NCI-H1417 treated with DMSO at 0.1 percent for 48 hours (cell line): ENCODE results near the gene MAN1C1.

ENCODE experiments used
- DNase-seq: peaks from one replicate; lab custom pipeline; 2025; lab: John Stamatoyannopoulos, UW

MAN1C1 gene

GRCh38 chr1:25742316-25742715, 125.7 kb downstream of the MAN1C1 start:
- DNase-seq = no peak

GRCh38 chr1:25743164-25744139, 126.9 kb downstream of the MAN1C1 start:
- no peak for DNase-seq

GRCh38 chr1:25744140-25744581, 127.6 kb downstream of the MAN1C1 start:
- no peak for DNase-seq

GRCh38 chr1:25744636-25745425, 128.2 kb downstream of the MAN1C1 start:
- no peak for DNase-seq

GRCh38 chr1:25746299-25747045, 129.9 kb downstream of the MAN1C1 start:
- no peak for DNase-seq

GRCh38 chr1:25747046-25747719, 130.6 kb downstream of the MAN1C1 start:
- DNase-seq = no peak

- no peak for DNase-seq
These were observed 132.1 kb downstream of the MAN1C1 start for GRCh38 chr1:25748531-25749205.

- DNase-seq = no peak
These were observed 134.5 kb downstream of the MAN1C1 start for GRCh38 chr1:25750923-25751605.

- no peak for DNase-seq
These were observed 138.0 kb downstream of the MAN1C1 start for GRCh38 chr1:25754470-25755181.

- DNase-seq = no peak
These were observed 139.0 kb downstream of the MAN1C1 start for GRCh38 chr1:25755475-25756125.

- no peak for DNase-seq
These were observed 139.6 kb downstream of the MAN1C1 start for GRCh38 chr1:25756215-25756614.

- DNase-seq = no peak
These were observed 140.7 kb downstream of the MAN1C1 start for GRCh38 chr1:25757151-25757845.

- DNase-seq = no peak
These were observed 141.2 kb downstream of the MAN1C1 start for GRCh38 chr1:25757846-25758185.

- DNase-seq = no peak
These were observed 142.0 kb downstream of the MAN1C1 start for GRCh38 chr1:25758466-25759070.

- DNase-seq = no peak
These were observed 143.6 kb downstream of the MAN1C1 start for GRCh38 chr1:25760122-25760719.

- DNase-seq = no peak
These were observed 144.3 kb downstream of the MAN1C1 start for GRCh38 chr1:25760871-25761270.

GRCh38 chr1:25763493-25763892, 146.9 kb downstream of the MAN1C1 start:
- no peak for DNase-seq
